Measurements from ENCODE around the gene PRPF38B. TPM values are rescaled to one million over a fixed set of nuclear protein-coding genes. Genes with fewer than 3 reads are reported as not detected.
"Not testable (repeated sequence)": the region's sequence is repeated elsewhere in the genome, so short reads cannot be mapped to it uniquely, and the experiment has no call there.

The PRPF38B gene
- total RNA-seq (2014; rRNA removed; shearing (Covaris generic); ENCODE audit: low replicate concordance) = 20.9 and 31.5 TPM in 2 replicates

DNA sequence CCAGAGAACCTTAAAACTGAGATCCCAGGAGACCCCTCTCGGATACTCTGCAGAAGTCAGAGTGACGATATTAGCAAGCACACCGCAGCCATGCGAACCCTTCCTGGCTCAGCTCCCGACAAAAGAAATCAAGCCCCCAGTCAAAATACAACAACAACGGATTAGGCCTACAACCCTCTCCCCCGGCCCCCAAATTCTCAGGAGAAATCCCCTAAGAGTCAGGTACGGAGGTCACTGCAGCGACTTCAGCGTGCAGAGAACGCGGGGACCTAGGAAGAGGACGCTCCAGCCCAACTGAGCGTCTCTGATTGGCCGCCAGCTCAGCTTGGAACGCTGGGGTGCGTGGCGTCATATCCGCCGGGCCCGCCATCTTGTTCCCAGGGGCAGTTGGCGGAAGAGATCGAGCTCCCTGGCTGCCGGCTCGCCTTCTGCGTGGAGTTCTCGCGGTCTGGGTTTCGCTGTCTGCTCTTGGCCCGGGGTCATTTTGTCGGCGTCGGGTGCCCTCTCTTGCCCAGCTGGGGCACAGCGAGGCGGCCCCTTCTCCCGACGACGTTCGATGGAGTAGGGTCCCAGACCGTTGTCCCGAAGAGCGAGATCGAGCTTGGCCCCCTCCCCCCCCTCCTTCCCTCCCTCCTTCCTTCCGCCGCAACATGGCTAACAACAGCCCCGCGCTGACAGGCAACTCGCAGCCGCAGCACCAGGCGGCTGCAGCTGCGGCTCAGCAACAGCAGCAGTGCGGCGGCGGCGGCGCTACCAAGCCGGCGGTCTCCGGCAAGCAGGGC, at the start of gene PRPF38B:
PRPF38B (plus strand) TSS at position 369 of the 782 bp plus-strand sequence; CDS start at position 651, 282 bp downstream.
- H3K27me3 ChIP-seq = no peaks in the 10 kb centered on the region
- peaks cover 49% of the 10 kb centered on the region for H3K36me3 ChIP-seq
- H3K4me3 ChIP-seq = peak within 1 kb of the TSS; percentile 84
- H3K9me3 ChIP-seq = no peaks in the 10 kb centered on the region; the same call in 1 of the 2 replicates
- DNase-seq = peak; percentile 99

GRCh38 chr1:108643492-108644335, 48.4 kb upstream of the PRPF38B start:
- Histone ChIP-seq H3K36me3 (peaks cover 2% of the 10 kb centered on the region; the same call in 1 of the 2 replicates), H3K27me3 (0 out of 2 replicates have a peak, but pooled peaks cover 2% of the 10 kb centered on the region), H3K9me3 (no peaks in the 10 kb centered on the region), H3K4me3 (no peak overlapping the region)
- peak; percentile 50 for DNase-seq

GRCh38 chr1:108644984-108645383, 47.1 kb upstream of the PRPF38B start:
- H3K4me3 ChIP-seq = no peak overlapping the region
- no peaks in the 10 kb centered on the region for H3K36me3 ChIP-seq
- DNase-seq = no peak
- H3K27me3 ChIP-seq = 0 out of 2 replicates have a peak, but pooled peaks cover 2% of the 10 kb centered on the region
- no peaks in the 10 kb centered on the region for H3K9me3 ChIP-seq

GRCh38 chr1:108645564-108646184, 46.4 kb upstream of the PRPF38B start:
- no peak overlapping the region for H3K4me3 ChIP-seq
- no peak for DNase-seq
- no peaks in the 10 kb centered on the region for H3K36me3 ChIP-seq
- H3K9me3 ChIP-seq = no peaks in the 10 kb centered on the region
- H3K27me3 ChIP-seq = 0 out of 2 replicates have a peak, but pooled peaks cover 2% of the 10 kb centered on the region

- H3K9me3 ChIP-seq = no peaks in the 10 kb centered on the region
- DNase-seq = no peak
- 0 out of 2 replicates have a peak, but pooled peaks cover 2% of the 10 kb centered on the region for H3K27me3 ChIP-seq
- no peak overlapping the region for H3K4me3 ChIP-seq
- no peaks in the 10 kb centered on the region for H3K36me3 ChIP-seq
Measured at GRCh38 chr1:108646265-108646647, 45.9 kb upstream of the PRPF38B start.

DNA sequence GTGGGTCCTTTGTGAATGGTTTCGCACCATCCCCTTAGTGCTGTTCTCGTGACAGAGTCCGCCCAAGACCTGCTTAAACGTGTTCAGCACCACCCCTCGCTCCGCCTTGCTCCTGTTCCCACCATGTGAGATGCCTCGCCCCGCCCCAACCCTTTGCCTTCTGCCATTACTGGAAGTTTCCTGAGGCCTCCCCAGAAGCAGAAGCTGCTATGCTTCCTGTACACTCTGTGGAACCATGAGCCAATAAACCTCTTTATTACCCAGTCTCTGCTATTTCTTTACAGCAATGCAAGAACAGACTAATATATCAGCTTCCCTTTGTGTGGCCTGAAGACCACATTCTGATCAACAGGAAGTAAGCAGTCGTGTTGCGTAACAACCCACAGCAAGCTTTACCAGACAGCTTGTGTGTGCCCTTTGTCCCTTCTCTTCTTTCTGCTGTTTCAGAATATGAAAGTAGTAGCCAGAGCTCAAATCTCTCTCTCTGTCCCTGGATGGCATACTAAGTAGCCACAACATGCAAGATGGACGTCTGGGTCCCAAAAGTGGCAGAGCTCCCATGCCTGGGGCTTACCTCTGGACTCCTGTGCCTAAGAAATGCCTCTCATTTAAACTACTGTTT, 45.4 kb upstream of the PRPF38B start:
- Histone ChIP-seq H3K9me3 (no peaks in the 10 kb centered on the region), H3K36me3 (no peaks in the 10 kb centered on the region), H3K4me3 (no peak overlapping the region), H3K27me3 (0 out of 2 replicates have a peak, but pooled peaks cover 2% of the 10 kb centered on the region)
- DNase-seq = peak; percentile 19

- Histone ChIP-seq H3K36me3 (no peaks in the 10 kb centered on the region), H3K27me3 (no peaks in the 10 kb centered on the region), H3K4me3 (no peak overlapping the region), H3K9me3 (no peaks in the 10 kb centered on the region)
- no peak for DNase-seq
Measured at GRCh38 chr1:108653431-108654105, 38.5 kb upstream of the PRPF38B start.

- Histone ChIP-seq H3K27me3 (no peaks in the 10 kb centered on the region), H3K36me3 (no peaks in the 10 kb centered on the region), H3K4me3 (no peak overlapping the region), H3K9me3 (no peaks in the 10 kb centered on the region)
- peak; percentile 21 for DNase-seq
Measured at GRCh38 chr1:108657356-108658080, 34.6 kb upstream of the PRPF38B start.

- Histone ChIP-seq H3K27me3 (no peaks in the 10 kb centered on the region), H3K4me3 (peak within 1 kb of the TSS; percentile 51), H3K9me3 (no peaks in the 10 kb centered on the region), H3K36me3 (no peaks in the 10 kb centered on the region)
- peak; percentile 86 for DNase-seq
Measured at GRCh38 chr1:108661030-108661609, 31.0 kb upstream of the PRPF38B start, which contains the start of gene HENMT1. Gene HENMT1 (minus strand): TSS chr1:108661093. CDS start chr1:108659884, 1,209 bp downstream.

DNA sequence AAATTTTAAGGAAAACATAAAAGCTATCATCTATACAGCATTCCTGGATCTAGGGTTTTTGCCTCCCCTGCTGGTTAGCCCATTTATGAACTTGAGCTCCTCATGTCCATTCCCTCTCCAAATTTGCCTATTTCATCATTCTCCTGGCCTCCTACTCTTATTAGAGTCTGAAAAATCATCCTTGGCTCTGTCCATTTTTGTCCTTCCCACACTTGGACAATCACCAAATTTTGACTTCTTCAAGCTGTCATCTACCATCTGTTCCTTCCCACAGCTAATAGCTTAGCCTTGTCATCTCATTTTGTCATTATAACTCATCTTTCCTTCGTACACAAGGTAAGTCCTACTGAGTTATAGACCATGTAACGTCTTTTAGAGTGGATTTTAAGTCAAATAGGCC, 29.0 kb upstream of the PRPF38B start:
- Histone ChIP-seq H3K27me3 (no peaks in the 10 kb centered on the region), H3K36me3 (no peaks in the 10 kb centered on the region), H3K9me3 (no peaks in the 10 kb centered on the region), H3K4me3 (no peak overlapping the region)
- no peak for DNase-seq

GRCh38 chr1:108664481-108664880, 27.6 kb upstream of the PRPF38B start:
- Histone ChIP-seq H3K27me3 (no peaks in the 10 kb centered on the region), H3K9me3 (no peaks in the 10 kb centered on the region), H3K4me3 (no peak overlapping the region), H3K36me3 (no peaks in the 10 kb centered on the region)
- no peak for DNase-seq

GRCh38 chr1:108665067-108665466, 27.0 kb upstream of the PRPF38B start:
- no peaks in the 10 kb centered on the region for H3K36me3 ChIP-seq
- no peak overlapping the region for H3K4me3 ChIP-seq
- H3K27me3 ChIP-seq = no peaks in the 10 kb centered on the region
- DNase-seq = no peak
- H3K9me3 ChIP-seq = no peaks in the 10 kb centered on the region

DNA sequence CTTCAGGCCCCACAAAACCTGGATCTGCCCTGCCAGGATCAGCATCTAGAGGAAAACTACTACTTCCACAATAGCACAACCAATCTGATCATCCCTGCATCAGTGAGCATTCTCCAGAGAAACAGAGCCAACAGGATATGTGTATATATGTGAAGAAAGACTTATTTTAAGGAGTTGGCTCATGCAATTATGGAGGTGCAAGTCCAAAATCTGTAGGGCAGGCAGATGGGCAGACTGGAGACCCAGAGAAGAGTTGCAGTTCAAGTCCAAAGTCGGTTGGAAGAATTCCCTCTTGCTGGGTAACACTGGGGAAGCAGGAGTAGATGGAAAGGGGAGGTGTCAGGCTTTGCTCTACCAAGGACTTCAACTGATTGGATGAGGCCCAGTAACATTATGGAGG, 26.3 kb upstream of the PRPF38B start:
- Histone ChIP-seq H3K9me3 (no peaks in the 10 kb centered on the region), H3K27me3 (no peaks in the 10 kb centered on the region), H3K4me3 (no peak overlapping the region), H3K36me3 (no peaks in the 10 kb centered on the region)
- no peak for DNase-seq

DNA sequence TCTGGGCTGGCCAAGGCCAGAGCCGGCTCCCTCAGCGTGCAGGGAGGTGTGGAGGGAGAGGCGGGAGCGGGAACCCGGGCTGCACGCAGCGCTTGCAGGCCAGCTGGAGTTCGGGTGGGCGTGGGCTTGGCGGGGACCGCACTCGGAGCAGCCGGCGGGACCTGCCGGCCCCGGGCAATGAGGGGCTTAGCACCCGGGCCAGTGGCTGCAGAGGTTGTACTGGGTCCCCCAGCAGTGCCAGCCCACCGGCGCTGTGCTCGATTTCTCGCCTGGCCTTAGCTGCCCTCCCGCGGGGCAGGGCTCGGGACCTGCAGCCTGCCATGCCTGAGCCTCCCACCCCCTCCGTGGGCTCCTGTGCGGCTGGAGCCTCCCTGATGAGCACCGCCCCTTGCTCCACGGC, 24.7 kb upstream of the PRPF38B start:
- not testable (repeated sequence) for H3K4me3 ChIP-seq, H3K27me3 ChIP-seq, H3K9me3 ChIP-seq, H3K36me3 ChIP-seq, DNase-seq

DNA sequence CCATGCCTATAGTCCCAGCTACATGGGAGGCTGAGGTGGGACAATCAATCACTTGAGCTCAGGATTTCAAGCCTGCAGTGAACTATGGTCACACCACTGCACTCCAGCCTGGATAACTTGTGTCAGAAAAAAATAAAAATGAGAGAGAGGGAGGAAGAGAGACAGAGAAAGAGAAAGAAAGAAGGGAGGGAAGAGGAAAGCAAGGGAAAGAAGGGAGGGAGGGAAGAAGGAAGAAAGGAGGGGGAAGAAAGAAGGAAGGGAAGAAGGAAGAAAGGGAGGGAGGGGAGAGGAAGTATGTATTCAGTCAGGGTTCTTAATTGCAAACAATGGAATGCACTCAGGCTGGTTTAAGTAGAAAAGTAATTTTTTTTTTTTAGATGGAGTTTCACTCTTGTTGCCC, 23.3 kb upstream of the PRPF38B start:
- Histone ChIP-seq H3K4me3 (no peak overlapping the region), H3K27me3 (no peaks in the 10 kb centered on the region), H3K36me3 (no peaks in the 10 kb centered on the region), H3K9me3 (0 out of 2 replicates have a peak, but pooled peaks cover 6% of the 10 kb centered on the region)
- DNase-seq = no peak

Measured in MG63 (cell line).